ENCODE data around the gene C12orf57. TPM values are rescaled to one million over a fixed set of nuclear protein-coding genes. Genes with fewer than 3 reads are reported as not detected.

C12orf57 gene
- total and polyA plus RNA-seq, 9 of the 15 experiments (the other 6 are each of a cell fraction or from before 2014, with no cell fraction given), result 26.7 to 191 (median 107) TPM

GRCh38 chr12:6944381-6945186 lies 762 bp downstream of the C12orf57 start (continued):
- TF ChIP-seq USF2 (CRISPR knock-in tag; IDR thresholded peaks at IDR 0.05) (no peak), SMARCA4 (IDR thresholded peaks at IDR 0.05) (no peak), ZNF75A (CRISPR knock-in tag; IDR thresholded peaks at IDR 0.05) (no peak), NR2C1 (IDR thresholded peaks at IDR 0.05) (peak; percentile 25; the same call in 1 of the 2 replicates), NR2C1 (tag; IDR thresholded peaks at IDR 0.05) (0 out of 2 replicates have a peak, but pooled peaks have one; percentile 23), MTF1 (CRISPR knock-in tag; IDR thresholded peaks at IDR 0.05; ENCODE audit: borderline replicate concordance) (no peak), ETS1 (conservative IDR thresholded peaks at IDR 0.05; ENCODE audit: control insufficient read depth, low read depth, low read length) (no peak), RAD21 (CRISPR knock-in tag; conservative IDR thresholded peaks at IDR 0.05 in 1 of 2, IDR thresholded peaks at IDR 0.05 in 1 of 2) (peak; percentile 90 to 91), ZNF76 (CRISPR knock-in tag; IDR thresholded peaks at IDR 0.05; ENCODE audit: borderline replicate concordance) (no peak), ZNF354B (CRISPR knock-in tag; IDR thresholded peaks at IDR 0.05) (no peak), PYGO2 (tag; IDR thresholded peaks at IDR 0.05) (no peak), KLF16 (IDR thresholded peaks at IDR 0.05) (0 out of 2 replicates have a peak, but pooled peaks have one; percentile 24), NR1H2 (CRISPR knock-in tag; IDR thresholded peaks at IDR 0.05) (no peak), PCBP1 (IDR thresholded peaks at IDR 0.05; ENCODE audit: low read depth, low read length, poor library complexity, severe bottlenecking) (peak; percentile 67), PRMT5 (CRISPR knock-in tag; IDR thresholded peaks at IDR 0.05) (no peak), TCFL5 (CRISPR knock-in tag; conservative IDR thresholded peaks at IDR 0.05) (no peak), E2F1 (CRISPR knock-in tag; IDR thresholded peaks at IDR 0.05) (no peak; the same call in 1 of the 2 replicates), PURB (CRISPR knock-in tag; IDR thresholded peaks at IDR 0.05; ENCODE audit: low read depth) (no peak), POU5F1 (IDR thresholded peaks at IDR 0.05; ENCODE audit: borderline replicate concordance, low read depth, low read length, partially characterized antibody) (no peak), ZNF263 (CRISPR knock-in tag; IDR thresholded peaks at IDR 0.05; ENCODE audit: borderline replicate concordance) (peak; percentile 84)
